SK-N-MC (cell line): Measurements from ENCODE around the gene ZP4.

ENCODE experiments used
- EZH2 ChIP-seq: fragments of 200-600 bp; sonication (generic); IDR thresholded peaks from one replicate; pipeline ENCODE4 v1.6.1; 2017; ENCODE audit warnings: antibody characterized with exemption
- POLR2AphosphoS5 ChIP-seq: IDR thresholded peaks from 2 replicates; pipeline ENCODE4 v1.6.1; 2012; ENCODE audit warnings: mild to moderate bottlenecking, low read depth, low read length, borderline replicate concordance

DNA sequence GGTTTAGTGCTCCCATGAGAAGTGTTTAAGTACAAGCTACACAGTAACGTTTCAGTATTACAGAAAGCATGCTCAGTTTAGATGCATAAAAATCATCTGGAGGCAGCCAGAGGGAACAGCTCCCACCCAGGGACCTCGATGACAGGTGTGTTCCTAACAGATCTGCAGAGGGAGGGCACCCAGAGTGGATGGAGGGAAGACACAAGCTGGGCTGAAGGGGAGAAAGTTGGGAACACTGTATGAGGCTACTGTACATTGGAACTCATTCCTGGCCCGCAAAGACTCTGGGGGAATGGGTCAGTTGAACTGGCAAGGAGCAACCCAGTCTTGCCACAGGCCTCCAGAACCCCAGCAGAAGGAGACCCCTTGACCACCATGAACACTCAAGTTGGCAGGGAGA is 52.4 kb downstream of the ZP4 start:
- TF ChIP-seq POLR2AphosphoS5 (no peak), EZH2 (no peak)
